DND-41 (cell line): ENCODE measurements around the gene CNNM3.

Experiments
- ATAC-seq: fragments of 200-7000 bp; cut with Tn5 transposase; 3 replicates; pipeline ENCODE4 v1.9.1; 2021; ENCODE audit warnings: low read depth; ENCODE audit not compliant: insufficient read depth
- DNase-seq: peaks from one replicate; pipeline ENCODE4 v3.0.0-alpha.2; 2020
- H2AFZ ChIP-seq: 2 replicates; pipeline ENCODE4 v1.6.0; 2012; ENCODE audit warnings: low read depth, low read length
- H3K27ac ChIP-seq: 2 replicates; pipeline ENCODE4 v1.5.1; 2012; ENCODE audit warnings: low read length, inconsistent platforms
- H3K27me3 ChIP-seq: fragments of 200-600 bp; sonication (generic); 2 replicates; pipeline ENCODE4 v1.6.0; 2012; ENCODE audit warnings: low read length, mild to moderate bottlenecking, inconsistent platforms; ENCODE audit not compliant: insufficient read depth, poor library complexity
- H3K36me3 ChIP-seq: 2 replicates; pipeline ENCODE4 v1.5.1; 2012; ENCODE audit warnings: low read length, inconsistent platforms; ENCODE audit not compliant: insufficient read depth
- H3K4me1 ChIP-seq: 2 replicates; pipeline ENCODE4 v1.5.1; 2012; ENCODE audit warnings: mild to moderate bottlenecking, low read length; ENCODE audit not compliant: insufficient read depth
- H3K4me2 ChIP-seq: 2 replicates; pipeline ENCODE4 v1.6.0; 2012; ENCODE audit warnings: mild to moderate bottlenecking, moderate library complexity, low read length, inconsistent platforms; ENCODE audit not compliant: insufficient read depth
- H3K4me3 ChIP-seq, 2 experiments: fragments of 200-600 bp in 1 of 2; shearing (Covaris generic) in 1 of 2; 2 replicates each; pipeline ENCODE4 v1.5.1; 2012 to 2016; ENCODE audit warnings: inconsistent platforms in 2 of 2, low read length in 2 of 2, mild to moderate bottlenecking in 2 of 2, low read depth in 1 of 2, moderate library complexity in 1 of 2
- H3K79me2 ChIP-seq: 2 replicates; pipeline ENCODE4 v1.6.0; 2012; ENCODE audit warnings: low read length, inconsistent platforms; ENCODE audit not compliant: insufficient read depth
- H3K9ac ChIP-seq: 2 replicates; pipeline ENCODE4 v1.6.0; 2012; ENCODE audit warnings: low read depth, mild to moderate bottlenecking, inconsistent platforms, low read length, moderate library complexity
- H3K9me3 ChIP-seq: 2 replicates; pipeline ENCODE4 v1.5.1; 2012; ENCODE audit warnings: low read length, moderate library complexity, mild to moderate bottlenecking, inconsistent platforms; ENCODE audit not compliant: insufficient read depth, severe bottlenecking
- H4K20me1 ChIP-seq: 2 replicates; pipeline ENCODE4 v1.6.0; 2012; ENCODE audit warnings: low read length; ENCODE audit not compliant: insufficient read depth
- EZH2 ChIP-seq: IDR thresholded peaks from 3 replicates; pipeline ENCODE4 v1.6.1; 2012; ENCODE audit warnings: borderline replicate concordance, low read depth, mild to moderate bottlenecking, moderate library complexity, low read length, inconsistent platforms; ENCODE audit not compliant: severe bottlenecking
- TF ChIP-seq, protein P1 (sequence below): IDR thresholded peaks from 2 replicates; pipeline ENCODE4 v1.5.1; 2012; ENCODE audit warnings: borderline replicate concordance, low read length, moderate library complexity, mild to moderate bottlenecking; ENCODE audit not compliant: poor library complexity, severe bottlenecking; ENCODE audit errors: extremely low read depth

Gene CNNM3

DNA sequence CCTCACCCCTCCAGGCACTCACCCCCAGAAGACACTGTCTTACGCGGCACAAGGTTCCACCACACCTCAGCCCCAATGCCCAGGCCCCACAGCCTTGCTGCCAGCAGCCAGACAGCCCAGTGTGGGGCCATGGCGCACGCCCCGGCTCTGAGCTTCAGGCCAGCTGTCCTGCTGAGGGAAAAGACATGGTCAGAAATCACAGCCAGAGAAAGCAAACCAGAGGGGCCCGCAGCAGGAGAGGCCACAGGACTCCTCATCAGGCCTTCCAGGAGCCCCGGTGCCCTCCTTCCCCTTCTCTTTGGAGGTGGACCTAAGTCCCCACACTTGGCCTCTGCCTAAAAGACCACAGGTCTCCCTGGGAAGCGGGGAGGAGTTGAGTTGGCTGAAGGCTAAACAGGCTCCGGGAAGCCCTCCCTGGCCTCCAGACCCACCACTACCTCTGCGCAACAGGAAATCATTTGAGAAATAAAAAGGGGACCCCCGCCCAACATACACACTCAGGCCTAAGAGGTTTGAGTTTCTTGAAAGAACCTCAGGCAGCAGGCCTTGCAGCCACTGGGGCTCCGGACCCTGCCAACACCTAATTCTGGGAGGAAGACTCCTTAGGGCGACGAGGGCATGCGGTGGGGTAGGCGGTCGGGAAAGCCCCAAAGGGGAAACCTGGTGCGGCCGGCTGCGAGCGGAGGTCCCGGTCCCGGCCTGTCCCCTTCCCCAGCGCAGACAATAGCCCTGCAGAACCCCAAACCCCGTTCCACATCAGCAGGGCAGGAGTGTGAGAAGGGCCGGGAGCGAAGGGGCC lies 51.9 kb downstream of the CNNM3 start:
- Histone ChIP-seq H3K27ac (no peak overlapping the region), H2AFZ (no peak overlapping the region), H3K27me3 (no peaks in the 10 kb centered on the region), H3K36me3 (no peaks in the 10 kb centered on the region), H3K4me3 (no peak overlapping the region), H3K9ac (no peak overlapping the region), H3K4me2 (no peak overlapping the region), H3K9me3 (no peaks in the 10 kb centered on the region), H4K20me1 (peaks cover 3% of the 10 kb centered on the region; the same call in 1 of the 2 replicates), H3K4me1 (no peaks in the 10 kb centered on the region), H3K79me2 (no peaks in the 10 kb centered on the region)
- ATAC-seq = no peak
- TF ChIP-seq EZH2 = no peak
- TF ChIP-seq, protein P1, sequence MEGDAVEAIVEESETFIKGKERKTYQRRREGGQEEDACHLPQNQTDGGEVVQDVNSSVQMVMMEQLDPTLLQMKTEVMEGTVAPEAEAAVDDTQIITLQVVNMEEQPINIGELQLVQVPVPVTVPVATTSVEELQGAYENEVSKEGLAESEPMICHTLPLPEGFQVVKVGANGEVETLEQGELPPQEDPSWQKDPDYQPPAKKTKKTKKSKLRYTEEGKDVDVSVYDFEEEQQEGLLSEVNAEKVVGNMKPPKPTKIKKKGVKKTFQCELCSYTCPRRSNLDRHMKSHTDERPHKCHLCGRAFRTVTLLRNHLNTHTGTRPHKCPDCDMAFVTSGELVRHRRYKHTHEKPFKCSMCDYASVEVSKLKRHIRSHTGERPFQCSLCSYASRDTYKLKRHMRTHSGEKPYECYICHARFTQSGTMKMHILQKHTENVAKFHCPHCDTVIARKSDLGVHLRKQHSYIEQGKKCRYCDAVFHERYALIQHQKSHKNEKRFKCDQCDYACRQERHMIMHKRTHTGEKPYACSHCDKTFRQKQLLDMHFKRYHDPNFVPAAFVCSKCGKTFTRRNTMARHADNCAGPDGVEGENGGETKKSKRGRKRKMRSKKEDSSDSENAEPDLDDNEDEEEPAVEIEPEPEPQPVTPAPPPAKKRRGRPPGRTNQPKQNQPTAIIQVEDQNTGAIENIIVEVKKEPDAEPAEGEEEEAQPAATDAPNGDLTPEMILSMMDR = no peak
- no peak for DNase-seq

DNA sequence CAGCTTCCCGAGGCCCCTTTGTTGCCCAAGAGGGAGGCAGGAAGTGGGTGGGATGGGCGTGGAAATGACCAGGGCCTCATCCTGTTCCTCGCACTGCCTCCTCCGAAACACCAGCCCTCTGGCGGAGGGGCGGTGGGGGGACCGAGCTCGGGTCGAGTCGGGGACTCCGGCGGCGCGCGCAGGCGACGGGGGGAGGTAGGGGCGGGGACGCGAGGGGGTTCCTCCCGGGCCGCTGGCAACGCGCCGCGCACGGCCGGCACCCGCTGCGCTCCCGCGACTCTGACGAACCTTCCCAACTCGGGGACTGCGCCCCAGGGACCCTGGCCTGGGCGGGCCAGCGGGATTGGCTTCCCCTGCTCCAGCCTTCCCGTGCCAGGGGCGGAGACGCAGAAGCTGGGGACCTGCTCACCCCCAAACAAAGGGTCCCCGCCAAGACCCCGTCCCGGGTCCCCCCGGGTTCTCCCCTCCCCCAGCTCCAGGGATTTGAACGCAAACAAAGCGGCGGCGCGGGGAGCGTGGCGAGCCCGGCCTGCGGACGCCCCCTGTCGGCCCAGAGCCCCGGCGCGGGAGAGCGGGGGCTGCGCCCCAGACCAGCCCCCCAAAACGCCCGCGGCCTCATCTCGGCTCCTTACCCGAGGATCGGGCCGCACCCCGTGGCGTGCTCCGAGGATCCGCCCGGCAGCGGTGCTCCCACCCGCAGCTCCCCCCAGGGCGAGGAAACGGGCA lies 52.6 kb downstream of the CNNM3 start:
- Histone ChIP-seq H2AFZ (no peak overlapping the region), H4K20me1 (peaks cover 3% of the 10 kb centered on the region; the same call in 1 of the 2 replicates), H3K4me2 (no peak overlapping the region), H3K27ac (no peak overlapping the region), H3K27me3 (no peaks in the 10 kb centered on the region), H3K4me1 (no peaks in the 10 kb centered on the region), H3K4me3 (no peak overlapping the region), H3K9ac (no peak overlapping the region), H3K9me3 (no peaks in the 10 kb centered on the region), H3K36me3 (no peaks in the 10 kb centered on the region), H3K79me2 (no peaks in the 10 kb centered on the region)
- ATAC-seq (no peak), DNase-seq (no peak)
- TF ChIP-seq, protein P1 = no peak
- no peak for TF ChIP-seq EZH2

DNA sequence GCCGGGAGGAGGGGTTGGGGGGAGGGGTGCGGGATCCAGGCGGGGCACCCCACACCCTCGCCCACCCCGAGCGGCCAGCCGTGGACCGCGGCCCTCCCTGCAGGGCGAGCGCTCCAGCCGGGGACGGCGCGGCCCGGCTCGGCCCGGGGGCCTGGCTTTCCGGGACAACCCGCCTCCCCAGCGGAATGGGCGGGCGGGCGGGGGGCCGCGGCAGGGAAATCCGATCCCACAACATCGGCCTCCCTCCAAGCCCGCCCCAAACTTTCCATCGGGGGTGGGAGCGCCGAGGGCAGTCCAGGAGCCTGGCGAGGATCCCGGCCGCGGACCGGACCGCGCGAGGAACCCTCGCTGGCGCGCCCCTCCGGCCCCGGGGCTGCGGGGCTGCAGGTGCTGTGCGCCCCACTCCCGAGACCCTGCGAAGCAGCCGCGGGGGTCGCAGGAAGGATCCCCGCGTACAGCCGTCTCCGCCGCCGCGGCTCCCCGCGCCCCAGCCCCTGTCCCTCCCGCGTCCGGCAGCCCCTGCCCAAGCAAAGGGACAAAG lies 53.3 kb downstream of the CNNM3 start:
- H4K20me1 ChIP-seq = peaks cover 2% of the 10 kb centered on the region; the same call in 1 of the 2 replicates
- H3K27ac ChIP-seq = no peak overlapping the region
- H3K4me3 ChIP-seq = no peak overlapping the region
- ATAC-seq (no peak), DNase-seq (no peak)
- no peak overlapping the region for H3K9ac ChIP-seq
- no peaks in the 10 kb centered on the region for H3K9me3 ChIP-seq
- no peaks in the 10 kb centered on the region for H3K27me3 ChIP-seq
- no peak overlapping the region for H2AFZ ChIP-seq
- H3K36me3 ChIP-seq = no peaks in the 10 kb centered on the region
- H3K4me2 ChIP-seq = no peak overlapping the region
- H3K79me2 ChIP-seq = no peaks in the 10 kb centered on the region
- H3K4me1 ChIP-seq = no peaks in the 10 kb centered on the region
- TF ChIP-seq EZH2 = no peak
- TF ChIP-seq, protein P1 = no peak
